HG03095 (cell line): ENCODE measurements around the gene DENND1A.

Experiments
- ATAC-seq: cut with Tn5 transposase; IDR thresholded peaks from one replicate; pipeline ENCODE4 v1.9.1; 2021; ENCODE audit warnings: moderate library complexity; ENCODE audit not compliant: unreplicated experiment

The DENND1A gene

GRCh38 chr9:123382653-123383511, 547.0 kb downstream of the DENND1A start:
- ATAC-seq, result no peak

- no peak for ATAC-seq
These were observed 548.8 kb downstream of the DENND1A start for GRCh38 chr9:123380852-123381705.

- ATAC-seq, result no peak
These were observed 550.8 kb downstream of the DENND1A start for GRCh38 chr9:123378956-123379660.

GRCh38 chr9:123378025-123378424, 551.9 kb downstream of the DENND1A start:
- no peak for ATAC-seq

- ATAC-seq, result no peak
These were observed 552.5 kb downstream of the DENND1A start for GRCh38 chr9:123377211-123377971.

- no peak for ATAC-seq
These were observed 553.5 kb downstream of the DENND1A start for GRCh38 chr9:123376218-123377071.

- no peak for ATAC-seq
These were observed 554.3 kb downstream of the DENND1A start for GRCh38 chr9:123375469-123376132.

- ATAC-seq, result no peak
These were observed 556.0 kb downstream of the DENND1A start for GRCh38 chr9:123373946-123374345.

GRCh38 chr9:123373447-123373923, 556.4 kb downstream of the DENND1A start:
- no peak for ATAC-seq

- ATAC-seq, result no peak
These were observed 557.0 kb downstream of the DENND1A start for GRCh38 chr9:123372766-123373446.

- no peak for ATAC-seq
These were observed 557.9 kb downstream of the DENND1A start for GRCh38 chr9:123371805-123372590.

- ATAC-seq, result no peak
These were observed 558.7 kb downstream of the DENND1A start for GRCh38 chr9:123371228-123371584.

- ATAC-seq, result no peak
These were observed 559.2 kb downstream of the DENND1A start for GRCh38 chr9:123370526-123371227.

GRCh38 chr9:123370108-123370507, 559.8 kb downstream of the DENND1A start:
- no peak for ATAC-seq

GRCh38 chr9:123369296-123369695, 560.6 kb downstream of the DENND1A start:
- no peak for ATAC-seq

GRCh38 chr9:123368536-123369153, 561.3 kb downstream of the DENND1A start:
- no peak for ATAC-seq

GRCh38 chr9:123368023-123368422, 561.9 kb downstream of the DENND1A start:
- no peak for ATAC-seq
